SJSA1 (cell line): Measurements from ENCODE around the gene SSU72. TPM values are rescaled to one million over a fixed set of nuclear protein-coding genes. Genes with fewer than 3 reads are reported as not detected.
A peak's percentile ranks its signal among the peaks of the same experiment; 100 is the strongest.
"Not testable (repeated sequence)": the region's sequence is repeated elsewhere in the genome, so short reads cannot be mapped to it uniquely, and the experiment has no call there.

Source experiments
- DNase-seq, 2 experiments: peaks; one replicate each; pipeline ENCODE4 v3.0.0-alpha.2; 2015 to 2020; ENCODE audit warnings: low spot score in 2 of 2, low read depth in 1 of 2
- H3K27ac ChIP-seq: fragments of 250-450 bp; sonication (Bioruptor Pico); 2 replicates; pipeline ENCODE4 v1.5.1; 2020; ENCODE audit warnings: mild to moderate bottlenecking, moderate library complexity
- H3K27me3 ChIP-seq: fragments of 250-450 bp; sonication (Bioruptor Pico); replicated peaks from 2 replicates; pipeline ENCODE4 v1.5.1; 2020; ENCODE audit warnings: mild to moderate bottlenecking, moderate library complexity
- H3K36me3 ChIP-seq: fragments of 250-450 bp; sonication (Bioruptor Pico); 2 replicates; pipeline ENCODE4 v1.5.1; 2020; ENCODE audit warnings: mild to moderate bottlenecking
- H3K4me1 ChIP-seq: fragments of 250-450 bp; sonication (Bioruptor Pico); replicated peaks from 2 replicates; pipeline ENCODE4 v1.6.1; 2021; ENCODE audit warnings: mild to moderate bottlenecking
- H3K4me3 ChIP-seq: fragments of 250-450 bp; sonication (Bioruptor Pico); 2 replicates; pipeline ENCODE4 v1.5.1; 2020; ENCODE audit warnings: mild to moderate bottlenecking
- H3K9me3 ChIP-seq: fragments of 250-450 bp; sonication (Bioruptor Pico); replicated peaks from 2 replicates; pipeline ENCODE4 v1.5.1; 2020; ENCODE audit warnings: mild to moderate bottlenecking
- total RNA-seq: library from RNA; depleted of rRNA; stranded (reverse); fragments of >200 nt; shearing (Covaris generic); gene quantifications from 2 replicates; pipeline ENCODE4 v1.2.3, GENCODE V29; 2014

The SSU72 gene
- total RNA-seq, 1 experiment from 2014 or later: 58.6 TPM

GRCh38 chr1:1596493-1597274 is 22.0 kb upstream of the SSU72 start:
- DNase-seq: no peak
- Histone ChIP-seq H3K4me1 (peaks cover 18% of the 10 kb centered on the region), H3K9me3 (peaks cover 2% of the 10 kb centered on the region; the same call in 1 of the 2 replicates), H3K27ac (no peak overlapping the region), H3K4me3 (no peak overlapping the region), H3K36me3 (no peaks in the 10 kb centered on the region), H3K27me3 (peaks cover 40% of the 10 kb centered on the region)

DNA sequence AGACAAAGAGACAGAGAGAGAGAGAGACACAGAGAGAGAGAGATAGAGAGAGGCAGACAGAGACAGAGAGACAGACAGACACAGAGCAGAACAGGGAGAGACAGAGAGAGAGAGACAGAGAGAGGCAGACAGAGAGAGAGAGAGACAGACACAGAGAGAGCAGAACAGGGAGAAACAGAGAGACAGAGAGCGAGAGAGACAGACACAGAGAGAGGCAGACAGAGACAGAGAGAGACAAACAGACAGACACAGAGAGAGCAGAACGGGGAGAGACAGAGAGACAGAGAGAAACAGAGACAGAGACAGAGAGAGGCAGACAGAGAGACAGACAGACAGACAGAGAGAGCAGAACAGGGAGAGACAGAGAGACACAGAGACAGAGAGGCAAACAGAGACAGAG is 20.7 kb upstream of the SSU72 start:
- Histone ChIP-seq H3K27me3 (peaks cover 32% of the 10 kb centered on the region), H3K4me1 (peaks cover 16% of the 10 kb centered on the region)
- H3K9me3 ChIP-seq, DNase-seq, H3K27ac ChIP-seq, H3K4me3 ChIP-seq, H3K36me3 ChIP-seq: not testable (repeated sequence)

DNA sequence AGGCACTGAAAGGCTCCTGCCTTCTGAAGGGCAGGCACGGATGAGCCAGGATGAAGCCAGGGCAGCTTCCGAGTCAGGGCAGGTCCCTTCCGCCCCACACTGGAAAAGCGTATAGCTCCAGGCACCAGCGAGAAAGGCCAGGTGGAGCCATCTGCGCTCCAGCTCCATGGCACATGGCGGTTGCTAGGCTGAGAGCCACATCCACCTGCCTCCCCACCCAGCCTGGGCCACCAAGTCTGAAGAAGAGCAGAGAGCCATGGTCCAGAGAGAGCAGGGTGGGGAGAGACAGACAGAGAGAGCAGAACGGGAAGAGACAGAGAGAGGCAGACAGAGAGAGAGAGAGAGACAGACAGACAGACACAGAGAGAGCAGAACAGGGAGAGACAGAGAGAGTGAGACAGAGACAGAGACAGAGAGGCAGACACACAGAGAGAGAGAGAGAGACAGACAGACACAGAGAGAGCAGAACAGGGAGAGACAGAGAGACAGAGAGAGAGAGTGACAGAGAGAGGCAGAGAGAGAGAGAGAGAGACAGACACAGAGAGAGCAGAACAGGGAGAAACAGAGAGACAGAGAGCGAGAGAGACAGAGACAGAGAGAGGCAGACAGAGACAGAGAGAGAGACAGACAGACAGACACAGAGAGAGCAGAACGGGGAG is 20.1 kb upstream of the SSU72 start:
- Histone ChIP-seq H3K4me3 (no peak overlapping the region), H3K36me3 (no peaks in the 10 kb centered on the region), H3K27me3 (peaks cover 31% of the 10 kb centered on the region), H3K9me3 (peaks cover 2% of the 10 kb centered on the region; the same call in 1 of the 2 replicates), H3K4me1 (peaks cover 14% of the 10 kb centered on the region), H3K27ac (no peak overlapping the region)
- no peak for DNase-seq

DNA sequence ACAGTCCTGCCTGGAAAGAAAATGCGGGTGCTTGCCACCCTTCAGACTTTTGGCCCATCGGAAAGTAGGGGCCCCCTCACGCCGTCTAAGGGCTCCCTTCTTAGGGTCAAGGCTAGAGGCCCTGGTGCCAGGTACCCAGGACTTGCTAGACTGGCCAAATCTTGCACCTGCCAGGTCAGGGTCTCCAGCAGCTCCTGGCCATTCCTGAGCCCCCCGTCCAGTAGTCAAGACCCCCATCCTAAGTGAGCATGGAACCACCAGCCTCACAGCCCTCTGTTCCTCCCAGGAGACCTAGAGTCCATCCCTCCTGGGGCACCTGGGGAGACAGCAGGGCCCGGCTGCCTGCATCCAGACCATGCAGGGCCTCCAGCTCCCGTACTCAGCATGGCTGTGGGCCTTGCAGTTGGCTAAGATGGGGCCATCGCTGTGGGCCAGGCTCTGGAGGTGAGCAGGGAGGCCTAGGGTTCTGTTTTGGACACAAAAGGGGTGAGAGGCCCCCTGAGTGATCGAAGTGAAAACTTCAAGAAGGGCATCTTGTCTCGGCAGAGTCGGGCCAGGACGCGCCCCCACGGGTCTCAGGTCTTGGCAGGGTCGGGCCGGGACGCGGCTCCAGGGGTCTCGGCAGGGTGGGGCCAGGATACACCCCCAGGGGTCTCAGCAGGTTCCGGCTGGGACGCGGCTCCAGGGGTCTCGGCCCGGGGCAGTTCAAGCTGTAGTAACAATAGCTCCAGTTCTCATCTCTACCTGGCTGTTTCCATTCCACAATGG is 19.4 kb upstream of the SSU72 start:
- Histone ChIP-seq H3K9me3 (no peaks in the 10 kb centered on the region), H3K27ac (no peak overlapping the region), H3K27me3 (peaks cover 25% of the 10 kb centered on the region), H3K36me3 (no peaks in the 10 kb centered on the region), H3K4me1 (peaks cover 8% of the 10 kb centered on the region), H3K4me3 (no peak overlapping the region)
- DNase-seq: no peak

- DNase-seq: no peak
Observed at GRCh38 chr1:1591452-1591851, 16.8 kb upstream of the SSU72 start.

GRCh38 chr1:1583347-1584010 is 8.8 kb upstream of the SSU72 start:
- H3K27ac ChIP-seq: no peak overlapping the region
- no peaks in the 10 kb centered on the region for H3K9me3 ChIP-seq
- H3K27me3 ChIP-seq: peaks cover 35% of the 10 kb centered on the region
- no peaks in the 10 kb centered on the region for H3K36me3 ChIP-seq
- H3K4me1 ChIP-seq: no peaks in the 10 kb centered on the region
- no peak for DNase-seq
- no peak overlapping the region for H3K4me3 ChIP-seq

More at GRCh38 chr1:1591452-1591851, 16.8 kb upstream of the SSU72 start:
- Histone ChIP-seq H3K36me3 (no peaks in the 10 kb centered on the region), H3K9me3 (no peaks in the 10 kb centered on the region), H3K27me3 (peaks cover 10% of the 10 kb centered on the region), H3K4me3 (no peak overlapping the region), H3K27ac (no peak overlapping the region), H3K4me1 (no peaks in the 10 kb centered on the region)

- H3K36me3 ChIP-seq: no peaks in the 10 kb centered on the region
Observed at GRCh38 chr1:1582585-1583346, 8.1 kb upstream of the SSU72 start.

DNA sequence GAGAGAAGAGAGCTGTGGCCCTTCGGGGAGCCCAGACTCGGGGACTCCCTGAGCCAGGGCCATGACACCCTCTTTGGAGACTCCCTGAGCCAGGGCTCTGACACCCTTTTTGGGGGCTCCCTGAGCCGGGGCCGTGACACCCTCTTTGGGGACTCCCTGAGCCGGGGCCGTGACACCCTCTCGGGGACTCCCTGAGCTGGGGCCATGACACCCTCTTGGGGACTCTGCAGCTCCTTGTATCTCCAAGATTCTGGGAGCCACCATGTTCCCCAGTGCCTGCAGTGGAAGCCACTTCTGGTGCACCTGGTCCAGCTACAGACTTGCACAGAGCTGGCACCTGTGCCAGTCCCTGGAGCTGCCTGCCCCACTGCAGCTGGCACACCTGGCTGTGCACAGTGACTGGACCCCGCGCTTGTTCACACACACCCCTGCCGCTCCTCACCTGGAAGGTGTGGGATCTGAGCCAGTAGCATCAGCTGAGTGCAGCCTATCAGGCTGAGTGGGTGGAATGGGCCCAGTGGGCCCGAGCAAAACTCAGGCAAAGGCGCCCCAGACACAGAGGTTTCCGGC is 3.8 kb upstream of the SSU72 start:
- peaks cover 18% of the 10 kb centered on the region for H3K27me3 ChIP-seq
- H3K36me3 ChIP-seq: peaks cover 14% of the 10 kb centered on the region
- 0 out of 2 replicates have a peak, but pooled peaks cover 5% of the 10 kb centered on the region for H3K9me3 ChIP-seq
- no peak for DNase-seq
- H3K4me1 ChIP-seq: peaks cover 15% of the 10 kb centered on the region
- no peak overlapping the region for H3K4me3 ChIP-seq
- no peak overlapping the region for H3K27ac ChIP-seq

More at GRCh38 chr1:1582585-1583346, 8.1 kb upstream of the SSU72 start:
- H3K4me1 ChIP-seq: no peaks in the 10 kb centered on the region
- peaks cover 35% of the 10 kb centered on the region for H3K27me3 ChIP-seq
- no peaks in the 10 kb centered on the region for H3K9me3 ChIP-seq
- H3K4me3 ChIP-seq: no peak overlapping the region
- no peak overlapping the region for H3K27ac ChIP-seq
- DNase-seq: no peak

- Histone ChIP-seq H3K27me3 (peaks cover 17% of the 10 kb centered on the region), H3K9me3 (0 out of 2 replicates have a peak, but pooled peaks cover 5% of the 10 kb centered on the region), H3K4me1 (peaks cover 15% of the 10 kb centered on the region), H3K36me3 (peaks cover 20% of the 10 kb centered on the region), H3K4me3 (no peak overlapping the region), H3K27ac (no peak overlapping the region)
- no peak for DNase-seq
Observed at GRCh38 chr1:1577367-1578011, 2.8 kb upstream of the SSU72 start.

DNA sequence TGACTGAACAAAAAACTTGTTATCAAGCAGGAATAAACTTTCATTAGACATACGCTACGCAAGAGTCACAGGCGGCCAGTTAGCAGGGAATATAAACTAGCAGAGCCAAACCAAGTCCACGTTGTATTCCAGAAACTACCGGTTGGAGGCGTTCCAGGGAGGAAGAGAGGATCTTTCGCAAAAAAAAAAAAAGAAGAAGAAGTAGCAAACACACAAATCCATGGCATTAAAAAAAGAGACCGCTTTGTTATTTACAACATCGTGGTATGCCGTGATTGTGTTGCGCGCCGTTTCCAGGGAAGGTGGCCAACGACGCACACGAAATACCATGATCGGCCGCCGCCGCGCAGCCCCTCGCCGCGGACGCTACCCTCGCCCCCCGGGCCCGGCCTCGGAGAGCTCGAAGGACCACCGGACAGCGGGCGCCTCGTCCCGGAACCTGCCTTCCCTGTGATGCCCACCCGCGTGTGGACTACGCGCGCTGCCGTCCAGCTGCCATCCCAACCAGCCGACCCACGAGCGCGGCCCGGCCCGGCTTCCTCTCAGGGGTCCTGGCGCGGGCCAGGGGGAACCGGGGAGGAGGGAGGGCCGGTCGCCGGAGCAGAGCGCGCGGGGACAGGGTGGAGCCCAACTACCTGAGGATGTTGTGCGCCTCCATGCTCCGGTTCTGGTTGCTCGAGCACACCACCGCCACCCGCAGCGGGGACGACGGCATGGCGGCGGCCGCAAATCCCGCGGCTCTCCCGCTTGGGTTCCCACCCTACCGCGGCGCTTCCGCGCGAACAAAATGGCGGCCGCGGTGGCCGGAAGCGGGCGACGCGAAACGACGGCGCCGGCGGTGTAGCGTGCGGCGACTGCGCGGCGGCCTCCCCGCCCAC is 581 bp downstream of the SSU72 start:
- 0 out of 2 replicates have a peak, but pooled peaks cover 5% of the 10 kb centered on the region for H3K9me3 ChIP-seq
- peaks cover 44% of the 10 kb centered on the region for H3K36me3 ChIP-seq
- peak overlapping the region; percentile 98 for H3K27ac ChIP-seq
- no peaks in the 10 kb centered on the region for H3K27me3 ChIP-seq
- H3K4me3 ChIP-seq: peak overlapping the region; percentile 100
- H3K4me1 ChIP-seq: peaks cover 15% of the 10 kb centered on the region
- DNase-seq: peak; percentile 62 to 64

DNA sequence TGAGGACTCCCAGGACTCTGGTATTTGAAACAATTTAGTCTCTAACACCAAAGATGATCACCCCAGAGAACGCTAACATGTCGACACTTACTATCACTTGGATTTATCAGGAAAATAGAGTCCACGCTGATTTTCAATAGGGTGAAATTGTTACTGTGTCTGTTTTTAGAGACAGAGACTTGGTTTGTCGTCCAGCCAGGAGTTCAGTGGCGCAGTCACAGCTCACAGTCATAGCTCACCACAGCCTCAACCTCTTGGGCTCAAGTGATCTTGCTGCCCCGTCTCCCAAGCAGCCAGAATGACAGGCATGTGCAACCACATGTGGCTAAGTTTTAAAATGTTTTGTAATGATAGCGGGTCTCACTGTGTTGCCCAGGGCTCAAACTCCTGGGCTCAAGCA is 5.3 kb downstream of the SSU72 start:
- 0 out of 2 replicates have a peak, but pooled peaks cover 2% of the 10 kb centered on the region for H3K9me3 ChIP-seq
- no peak overlapping the region for H3K4me3 ChIP-seq
- H3K36me3 ChIP-seq: peaks cover 73% of the 10 kb centered on the region
- H3K27me3 ChIP-seq: no peaks in the 10 kb centered on the region
- peaks cover 3% of the 10 kb centered on the region; the same call in 1 of the 2 replicates for H3K4me1 ChIP-seq
- H3K27ac ChIP-seq: no peak overlapping the region
- no peak for DNase-seq
